GM23248 (cell line): ENCODE measurements around the gene CTBP2. TPM values are rescaled to one million over a fixed set of nuclear protein-coding genes. Genes with fewer than 3 reads are reported as not detected.

Source experiments
- DNase-seq: peaks from one replicate; pipeline ENCODE4 v3.0.0-alpha.2; 2015
- H2AFZ ChIP-seq: fragments of 200-600 bp; sonication (generic); 2 replicates; pipeline ENCODE4 v1.6.1; 2016; ENCODE audit warnings: antibody characterized with exemption
- H3F3A ChIP-seq: fragments of 200-600 bp; sonication (generic); 2 replicates; pipeline ENCODE4 v1.6.1; 2016; ENCODE audit warnings: mild to moderate bottlenecking, antibody characterized with exemption, mixed run types; ENCODE audit not compliant: insufficient read depth
- H3K27ac ChIP-seq: fragments of 200-600 bp; sonication (generic); 2 replicates; pipeline ENCODE4 v1.5.1; 2016; ENCODE audit warnings: mild to moderate bottlenecking
- H3K27me3 ChIP-seq: fragments of 200-600 bp; sonication (generic); replicated peaks from 2 replicates; pipeline ENCODE4 v1.6.1; 2016; ENCODE audit warnings: mild to moderate bottlenecking; ENCODE audit not compliant: insufficient read depth
- H3K36me3 ChIP-seq: fragments of 200-600 bp; sonication (generic); 2 replicates; pipeline ENCODE4 v1.6.1; 2016; ENCODE audit warnings: low read depth, mild to moderate bottlenecking
- H3K4me1 ChIP-seq: fragments of 200-600 bp; sonication (generic); 2 replicates; pipeline ENCODE4 v1.6.1; 2016; ENCODE audit warnings: mild to moderate bottlenecking; ENCODE audit not compliant: insufficient read depth
- H3K4me2 ChIP-seq: fragments of 200-600 bp; sonication (generic); one replicate; pipeline ENCODE4 v1.6.1; 2016; ENCODE audit warnings: mild to moderate bottlenecking; ENCODE audit not compliant: unreplicated experiment
- H3K4me3 ChIP-seq: fragments of 200-600 bp; sonication (generic); 2 replicates; pipeline ENCODE4 v1.5.1; 2016; ENCODE audit warnings: mild to moderate bottlenecking
- H3K79me2 ChIP-seq: fragments of 200-600 bp; sonication (generic); 2 replicates; pipeline ENCODE4 v1.6.1; 2016; ENCODE audit warnings: mild to moderate bottlenecking; ENCODE audit not compliant: insufficient read depth
- H3K9ac ChIP-seq: fragments of 200-600 bp; sonication (generic); 2 replicates; pipeline ENCODE4 v1.6.1; 2016; ENCODE audit warnings: mild to moderate bottlenecking
- H3K9me2 ChIP-seq: fragments of 200-600 bp; sonication (generic); 2 replicates; pipeline ENCODE4 v1.6.1; 2016; ENCODE audit warnings: mixed run types, mild to moderate bottlenecking, moderate library complexity; ENCODE audit not compliant: insufficient read depth
- H3K9me3 ChIP-seq: fragments of 200-600 bp; sonication (generic); one replicate; pipeline ENCODE4 v1.6.1; 2017; ENCODE audit warnings: low read depth
- H4K20me1 ChIP-seq: fragments of 200-600 bp; sonication (generic); 2 replicates; pipeline ENCODE4 v1.6.0; 2016; ENCODE audit not compliant: insufficient read depth
- EZH2 ChIP-seq: fragments of 200-600 bp; sonication (generic); IDR thresholded peaks from 2 replicates; pipeline ENCODE4 v1.6.1; 2018; ENCODE audit warnings: antibody characterized with exemption, mild to moderate bottlenecking; ENCODE audit not compliant: insufficient read depth, poor library complexity, severe bottlenecking
- EZH2phosphoT487 ChIP-seq: fragments of 200-600 bp; sonication (generic); IDR thresholded peaks from 2 replicates; pipeline ENCODE4 v1.6.1; 2018; ENCODE audit warnings: antibody characterized with exemption, moderate library complexity, mild to moderate bottlenecking, low read depth; ENCODE audit not compliant: insufficient read depth
- WGBS, 2 experiments: methylation state at CpG; one replicate each; pipeline ENCODE4 v1.1.6; 2015 to 2017; ENCODE audit warnings: low lambda C conversion rate in 2 of 2, low coverage in 1 of 2; ENCODE audit errors: missing lambda C conversion rate in 2 of 2; 5-methylcytosine and 5-hydroxymethylcytosine counted together
- in situ Hi-C: fragments of 300-500 bp; cut with MboI; formaldehyde crosslinking; loops from 2 replicates; pipeline ENCODE4 v1.15.0; 2020
- polyA plus RNA-seq: library from polyadenylated mRNA; unstranded; fragments of >200 nt; fragmentation: Nextera tagmentation; extraction: Ambion mirVana; gene quantifications from 2 replicates; pipeline ENCODE4 v1.2.1, GENCODE V29; 2016
- total RNA-seq: library from RNA; depleted of rRNA; stranded (reverse); fragments of >200 nt; shearing (Covaris generic); gene quantifications from 2 replicates; pipeline ENCODE4 v1.2.3, GENCODE V29; 2014

CTBP2 gene
- total and polyA plus RNA-seq, 2 experiments from 2014 or later, result 52.0 to 65.5 TPM

DNA sequence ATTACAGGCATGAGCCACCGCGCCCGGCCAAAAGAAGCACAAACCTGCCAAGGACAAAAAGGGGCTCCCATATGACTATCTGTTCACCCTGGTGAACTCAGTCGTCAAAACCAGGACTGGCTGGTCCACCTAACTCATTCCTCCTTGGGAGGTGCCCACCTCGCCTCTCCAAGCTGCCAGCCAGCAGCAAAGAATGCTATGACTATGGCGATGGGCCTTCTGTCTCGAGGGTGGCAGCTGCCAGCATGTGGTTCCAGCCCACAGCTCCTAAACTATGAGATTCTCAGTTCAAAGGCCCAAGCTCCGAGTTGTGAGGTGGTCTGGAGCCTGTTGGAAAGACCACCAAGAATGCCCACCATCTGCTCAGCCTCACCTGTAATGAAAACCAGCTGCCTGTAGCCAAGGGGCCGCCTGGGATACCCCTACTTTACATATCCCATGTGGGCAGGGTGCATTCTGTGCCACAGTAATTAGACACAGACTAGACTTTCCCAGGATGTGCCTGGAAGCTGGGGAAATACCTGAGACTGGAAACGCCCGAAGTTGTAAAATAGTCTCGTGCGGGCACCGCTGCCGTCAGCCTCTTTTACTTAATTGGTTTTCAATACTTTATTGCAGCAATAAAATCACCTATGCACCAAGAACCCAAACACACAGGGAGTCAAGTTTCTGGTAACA lies 147.4 kb downstream of the CTBP2 start:
- no peak overlapping the region for H3K27ac ChIP-seq
- no peaks in the 10 kb centered on the region for H3K9me2 ChIP-seq
- H3K4me3 ChIP-seq, result no peak overlapping the region
- no peak for TF ChIP-seq EZH2
- no peak for TF ChIP-seq EZH2phosphoT487
- 0 out of 2 replicates have a peak, but pooled peaks cover 4% of the 10 kb centered on the region for H3K36me3 ChIP-seq
- no peak overlapping the region for H3K4me2 ChIP-seq
- in situ Hi-C loops, result no loop called here
- H3K9ac ChIP-seq, result no peak overlapping the region
- no peaks in the 10 kb centered on the region for H3K4me1 ChIP-seq
- H2AFZ ChIP-seq, result no peak overlapping the region
- no peaks in the 10 kb centered on the region for H4K20me1 ChIP-seq
- H3K79me2 ChIP-seq, result peaks cover 99% of the 10 kb centered on the region
- no peaks in the 10 kb centered on the region for H3F3A ChIP-seq
- WGBS, 2 experiments, result 90 to 91% methylated on average over 15 of the region's 15 CpGs
- no peak for DNase-seq
- H3K27me3 ChIP-seq, result no peaks in the 10 kb centered on the region
- H3K9me3 ChIP-seq, result no peaks in the 10 kb centered on the region

- in situ Hi-C loops, result no loop called here
- no peak overlapping the region for H2AFZ ChIP-seq
- no peaks in the 10 kb centered on the region for H3K9me2 ChIP-seq
- peak; percentile 27 for DNase-seq
- no peak overlapping the region for H3K27ac ChIP-seq
- H3K79me2 ChIP-seq, result peaks cover 97% of the 10 kb centered on the region
- H3K4me1 ChIP-seq, result peaks cover 6% of the 10 kb centered on the region
- H3K4me3 ChIP-seq, result no peak overlapping the region
- H3K9ac ChIP-seq, result no peak overlapping the region
- no peaks in the 10 kb centered on the region for H3F3A ChIP-seq
- no peaks in the 10 kb centered on the region for H3K27me3 ChIP-seq
- no peaks in the 10 kb centered on the region for H3K9me3 ChIP-seq
- no peak overlapping the region for H3K4me2 ChIP-seq
- H3K36me3 ChIP-seq, result 0 out of 2 replicates have a peak, but pooled peaks cover 4% of the 10 kb centered on the region
- H4K20me1 ChIP-seq, result no peaks in the 10 kb centered on the region
- WGBS, 2 experiments, result 77 to 80% methylated on average over 27 of the region's 27 CpGs
- TF ChIP-seq EZH2phosphoT487 (no peak), EZH2 (no peak)
These were observed 148.2 kb downstream of the CTBP2 start for GRCh38 chr10:125011926-125012705.

DNA sequence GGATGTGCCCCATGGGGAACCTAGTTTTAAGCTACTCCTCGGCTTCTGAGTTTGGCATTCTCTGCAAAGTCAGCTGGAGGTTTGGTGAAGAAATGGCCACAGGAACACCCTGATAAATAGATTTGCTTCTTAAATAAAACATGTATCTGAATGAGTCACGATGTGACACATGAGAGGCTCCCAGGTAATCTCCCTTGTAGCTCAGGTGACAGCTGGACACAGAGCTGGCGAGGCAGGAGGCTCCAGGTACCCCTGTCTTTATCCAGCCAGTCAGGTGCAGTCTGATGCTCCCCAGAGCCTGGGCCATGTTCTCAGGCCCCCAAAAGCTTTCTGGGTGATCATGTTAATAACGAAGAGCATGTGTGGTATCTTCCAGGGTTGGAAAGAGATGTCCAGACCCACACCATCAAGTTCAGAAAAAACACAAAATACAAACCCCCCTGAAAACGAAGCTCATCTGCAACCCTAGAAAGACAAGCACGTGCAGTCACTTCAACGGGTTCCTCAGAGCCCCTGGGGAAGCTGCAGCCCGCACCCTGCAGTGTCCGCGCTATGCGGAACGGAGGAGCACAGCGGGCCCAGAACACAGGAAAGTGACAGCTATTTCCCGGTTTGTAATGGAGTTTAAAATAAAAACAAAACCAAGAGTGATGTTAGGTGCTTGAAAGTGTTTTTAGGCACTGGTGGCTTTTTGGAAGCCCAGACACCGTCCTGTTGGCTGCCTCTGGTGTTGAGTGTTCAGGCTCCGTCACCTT lies 149.0 kb downstream of the CTBP2 start:
- in situ Hi-C loops, result no loop called here
- DNase-seq, result no peak
- no peaks in the 10 kb centered on the region for H3K27me3 ChIP-seq
- no peaks in the 10 kb centered on the region for H3K36me3 ChIP-seq
- no peaks in the 10 kb centered on the region for H3K9me2 ChIP-seq
- H4K20me1 ChIP-seq, result no peaks in the 10 kb centered on the region
- no peak overlapping the region for H3K4me2 ChIP-seq
- H2AFZ ChIP-seq, result no peak overlapping the region
- peaks cover 13% of the 10 kb centered on the region for H3K4me1 ChIP-seq
- H3K79me2 ChIP-seq, result peaks cover 96% of the 10 kb centered on the region
- TF ChIP-seq EZH2phosphoT487 (no peak), EZH2 (no peak)
- WGBS, 2 experiments, result 92 to 95% methylated on average over 16 of the region's 16 CpGs
- no peak overlapping the region for H3K4me3 ChIP-seq
- no peak overlapping the region for H3K27ac ChIP-seq
- H3K9me3 ChIP-seq, result no peaks in the 10 kb centered on the region
- no peaks in the 10 kb centered on the region for H3F3A ChIP-seq
- no peak overlapping the region for H3K9ac ChIP-seq

GRCh38 chr10:125010362-125010761 lies 150.0 kb downstream of the CTBP2 start:
- DNase-seq, result no peak
- no peaks in the 10 kb centered on the region for H3K9me2 ChIP-seq
- no peak overlapping the region for H3K27ac ChIP-seq
- peaks cover 94% of the 10 kb centered on the region for H3K79me2 ChIP-seq
- in situ Hi-C loops, result no loop called here
- H3F3A ChIP-seq, result no peaks in the 10 kb centered on the region
- no peak overlapping the region for H2AFZ ChIP-seq
- TF ChIP-seq EZH2, result no peak
- TF ChIP-seq EZH2phosphoT487, result no peak
- 97 to 99% methylated on average over 5 of the region's 5 CpGs for WGBS, 2 experiments
- H3K27me3 ChIP-seq, result no peaks in the 10 kb centered on the region
- H3K4me2 ChIP-seq, result no peak overlapping the region
- no peaks in the 10 kb centered on the region for H4K20me1 ChIP-seq
- peaks cover 13% of the 10 kb centered on the region for H3K4me1 ChIP-seq
- H3K4me3 ChIP-seq, result no peak overlapping the region
- no peak overlapping the region for H3K9ac ChIP-seq
- H3K36me3 ChIP-seq, result no peaks in the 10 kb centered on the region
- no peaks in the 10 kb centered on the region for H3K9me3 ChIP-seq
